GM18505 (cell line): ENCODE measurements around the gene GALNT18.
"Not testable (repeated sequence)": the region's sequence is repeated elsewhere in the genome, so short reads cannot be mapped to it uniquely, and the experiment has no call there.

ENCODE experiments used
- ATAC-seq: cut with Tn5 transposase; IDR thresholded peaks from one replicate; pipeline ENCODE4 v1.9.1; 2021; ENCODE audit not compliant: unreplicated experiment
- POLR2A ChIP-seq: IDR thresholded peaks from 4 replicates; pipeline ENCODE4 v1.6.1; 2011; ENCODE audit warnings: borderline replicate concordance; ENCODE audit not compliant: insufficient read depth, insufficient read length; ENCODE audit errors: extremely low read depth

GALNT18 gene

DNA sequence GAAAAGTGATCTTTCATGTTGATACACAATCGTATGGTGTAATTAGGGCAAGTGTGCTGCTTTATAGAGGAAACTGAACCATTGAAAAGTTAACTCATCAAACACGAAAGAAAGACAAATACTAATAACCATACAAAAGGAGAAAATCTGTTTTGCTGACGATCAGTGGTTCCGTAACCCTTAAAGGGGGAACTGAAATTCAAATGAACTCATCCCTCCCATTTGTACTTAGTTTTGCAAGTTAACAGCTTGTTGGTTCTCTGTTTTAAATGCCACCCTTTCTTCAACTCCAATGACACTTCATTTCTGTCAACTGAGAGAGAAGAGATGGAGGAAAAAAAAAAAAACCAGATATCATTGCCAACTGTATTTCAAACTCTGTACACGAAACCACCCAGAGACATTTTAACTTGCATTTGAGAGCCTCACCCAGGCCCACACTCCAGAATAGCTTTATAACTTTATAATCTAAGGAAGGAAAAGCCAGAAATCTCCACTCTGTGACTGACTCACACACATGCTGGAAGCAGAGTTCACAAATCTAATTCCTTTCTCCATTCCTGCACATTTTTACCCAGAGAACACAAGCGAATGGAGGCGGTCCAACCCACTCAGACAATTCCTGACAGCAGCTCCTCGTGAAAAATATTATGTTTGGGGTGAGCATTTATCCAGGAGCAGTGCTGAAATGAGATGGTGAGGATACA, 251.4 kb downstream of the GALNT18 start:
- TF ChIP-seq POLR2A, result no peak
- no peak for ATAC-seq

DNA sequence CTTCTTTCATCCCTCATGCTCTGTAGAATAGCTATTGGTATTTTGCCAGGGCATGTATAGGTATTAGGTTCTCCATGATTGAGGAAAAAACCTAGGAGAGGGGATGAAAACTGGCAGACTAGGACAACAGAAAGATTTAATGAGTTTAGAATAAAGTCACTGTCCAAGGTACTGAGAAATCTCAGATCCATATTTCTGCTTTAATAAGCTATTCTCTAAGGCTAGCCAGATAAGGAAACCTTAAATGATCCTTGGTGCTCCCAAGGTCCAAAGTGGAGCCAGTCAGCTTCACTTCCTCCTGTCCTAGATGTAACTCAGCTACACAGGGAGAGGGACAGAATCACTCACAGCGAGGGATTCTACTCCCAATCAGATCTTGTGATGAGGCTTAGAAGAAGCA, 255.0 kb downstream of the GALNT18 start:
- no peak for ATAC-seq
- TF ChIP-seq POLR2A, result no peak

DNA sequence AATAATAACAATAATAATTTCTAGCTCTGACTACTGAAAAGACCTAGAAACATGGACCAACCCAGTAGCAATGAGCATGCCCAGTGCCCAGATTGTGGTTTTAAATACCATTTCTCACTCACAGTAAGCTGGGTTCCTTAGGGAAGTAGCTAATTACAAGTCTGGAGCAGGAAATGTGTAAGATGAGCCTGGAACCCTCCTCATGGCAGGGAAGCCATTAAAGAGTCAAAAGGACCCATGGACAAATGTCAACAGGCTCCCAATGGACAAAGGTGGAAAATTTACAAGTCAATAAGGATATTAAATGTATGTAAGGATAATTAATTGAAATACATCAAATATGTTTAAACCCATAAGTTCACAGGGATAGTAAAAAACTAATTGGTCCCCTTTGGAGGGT, 258.1 kb downstream of the GALNT18 start:
- no peak for TF ChIP-seq POLR2A
- ATAC-seq, result no peak

DNA sequence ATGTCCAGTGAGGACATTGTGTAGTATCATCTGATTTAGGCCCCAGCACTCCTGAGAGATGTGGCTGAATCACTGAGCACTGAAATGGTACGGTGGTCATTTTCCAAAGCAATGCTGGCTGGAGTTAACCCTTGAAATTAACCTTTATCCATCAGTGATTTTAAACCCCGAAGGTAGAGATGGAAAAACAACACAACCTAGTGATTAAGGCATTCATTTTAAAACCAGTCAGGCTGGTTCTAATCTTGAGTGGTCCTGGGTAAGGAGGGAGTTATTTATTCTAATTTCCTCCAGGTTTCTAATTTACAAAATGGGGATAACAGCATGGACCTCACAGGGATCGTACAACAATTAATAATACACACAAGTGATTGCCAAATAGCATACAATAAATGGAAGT, 262.2 kb downstream of the GALNT18 start:
- TF ChIP-seq POLR2A, result no peak
- ATAC-seq, result no peak

DNA sequence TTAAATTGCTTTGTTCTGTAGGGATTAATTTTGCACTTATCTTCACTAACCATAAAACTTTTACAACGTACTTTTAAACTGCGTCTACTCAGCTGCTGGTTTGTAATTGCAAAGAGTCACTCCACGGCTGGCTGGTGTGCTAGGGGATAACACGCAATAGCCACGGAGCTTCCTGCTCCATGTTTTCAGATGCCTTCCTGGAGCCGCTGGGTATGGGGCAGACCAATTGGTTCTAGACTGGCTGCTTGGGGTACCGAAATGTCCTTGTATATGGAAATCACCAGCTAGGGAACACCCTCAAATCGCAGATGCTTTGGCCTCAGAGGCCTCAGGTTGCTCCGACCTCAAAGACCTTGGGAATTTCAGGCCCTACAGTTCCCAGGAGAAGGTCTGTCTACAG, 265.0 kb downstream of the GALNT18 start:
- TF ChIP-seq POLR2A, result no peak
- no peak for ATAC-seq

DNA sequence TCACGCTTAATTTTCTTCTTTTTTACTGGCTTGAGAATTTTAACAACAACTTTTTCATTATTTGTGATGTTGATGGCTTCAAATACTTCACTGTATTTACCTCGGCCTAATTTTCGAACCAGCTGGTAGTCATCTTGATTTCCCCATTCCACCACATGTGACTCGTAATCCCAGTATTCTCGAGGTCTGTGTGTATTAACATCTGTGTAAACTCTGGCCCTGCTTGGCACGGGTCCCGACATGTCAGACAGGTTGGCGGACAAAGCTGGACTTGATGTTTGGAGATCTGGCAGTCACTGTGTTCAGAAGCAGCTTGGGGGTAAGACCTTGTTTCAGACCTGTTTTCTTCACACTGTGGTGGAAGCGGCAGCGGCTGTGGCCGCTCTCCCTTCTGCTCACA, 268.9 kb downstream of the GALNT18 start, which contains the start of gene CSNK2A3:
Gene CSNK2A3 (minus strand): TSS at position 373 of the 400 bp plus-strand sequence. CDS start 131 bp downstream, at position 242.
- ATAC-seq, result not testable (repeated sequence)

DNA sequence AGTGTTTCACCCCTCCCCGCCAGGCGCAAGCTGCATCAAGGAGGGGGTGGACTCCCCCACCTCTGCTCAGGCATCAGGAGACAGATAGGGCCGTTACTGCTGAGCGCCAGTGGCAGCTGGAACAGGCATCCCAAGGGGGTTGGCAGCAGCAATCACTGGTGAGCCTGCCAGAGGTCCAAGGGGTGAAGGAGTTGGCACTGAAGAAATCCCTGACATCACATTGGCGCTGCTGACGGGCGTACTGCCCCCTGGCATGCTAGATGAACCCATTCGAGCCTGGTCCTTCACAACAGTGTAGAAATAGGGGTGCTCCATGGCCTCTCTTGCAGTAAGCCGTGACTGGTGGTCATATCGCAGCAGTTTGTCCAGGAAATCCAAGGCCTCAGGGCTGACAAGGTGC, 270.0 kb downstream of the GALNT18 start:
- not testable (repeated sequence) for ATAC-seq

DNA sequence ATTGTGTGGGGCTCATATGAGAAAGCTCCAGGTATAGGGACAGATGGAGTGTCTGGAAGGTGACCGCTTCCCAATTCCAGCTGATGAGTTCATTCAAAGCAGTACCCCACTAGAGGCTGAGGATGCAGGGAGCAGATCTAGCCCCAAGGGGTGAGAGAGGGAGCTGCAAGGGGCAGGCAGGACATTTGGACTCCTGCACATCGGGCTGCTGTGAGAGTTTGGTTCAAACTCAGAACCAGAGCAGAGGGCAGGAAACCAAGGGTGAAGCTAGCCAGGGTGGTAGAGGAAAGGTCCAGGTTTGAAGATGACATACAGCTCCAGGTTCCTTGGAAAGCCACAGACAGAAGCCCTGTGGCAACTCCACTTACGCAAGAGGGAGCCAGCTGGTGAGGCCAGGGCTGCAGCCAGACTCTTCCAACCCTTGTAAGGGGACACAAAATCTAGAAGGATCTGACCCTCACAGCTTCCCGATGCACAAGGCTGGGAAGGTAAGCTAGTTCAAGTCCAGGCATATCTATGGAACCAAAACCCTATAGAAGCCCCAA, 270.7 kb downstream of the GALNT18 start:
- no peak for TF ChIP-seq POLR2A
- no peak for ATAC-seq

DNA sequence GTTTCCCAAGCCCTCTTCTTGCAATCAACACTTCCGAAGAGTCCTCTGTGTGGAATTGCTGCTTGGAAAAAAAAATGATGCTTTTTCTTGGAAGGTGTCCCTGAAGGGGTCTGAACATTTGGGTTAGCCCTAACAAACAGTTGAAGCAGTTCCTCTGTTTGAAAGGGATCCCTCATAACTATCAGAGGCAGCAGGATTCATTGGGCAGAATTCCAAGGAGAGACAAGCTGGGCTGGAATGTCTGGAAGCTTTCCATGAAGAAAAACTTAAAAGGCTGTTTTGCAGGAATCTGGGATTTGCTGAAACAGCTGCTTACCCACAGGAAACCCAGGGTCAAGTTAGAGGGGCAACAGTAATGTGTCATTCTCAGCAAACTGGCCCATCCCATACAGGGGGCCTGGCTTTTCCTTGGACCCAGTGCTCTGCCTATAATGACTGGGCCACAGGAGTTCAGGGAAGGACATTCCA, 271.9 kb downstream of the GALNT18 start:
- no peak for ATAC-seq
- TF ChIP-seq POLR2A, result no peak

DNA sequence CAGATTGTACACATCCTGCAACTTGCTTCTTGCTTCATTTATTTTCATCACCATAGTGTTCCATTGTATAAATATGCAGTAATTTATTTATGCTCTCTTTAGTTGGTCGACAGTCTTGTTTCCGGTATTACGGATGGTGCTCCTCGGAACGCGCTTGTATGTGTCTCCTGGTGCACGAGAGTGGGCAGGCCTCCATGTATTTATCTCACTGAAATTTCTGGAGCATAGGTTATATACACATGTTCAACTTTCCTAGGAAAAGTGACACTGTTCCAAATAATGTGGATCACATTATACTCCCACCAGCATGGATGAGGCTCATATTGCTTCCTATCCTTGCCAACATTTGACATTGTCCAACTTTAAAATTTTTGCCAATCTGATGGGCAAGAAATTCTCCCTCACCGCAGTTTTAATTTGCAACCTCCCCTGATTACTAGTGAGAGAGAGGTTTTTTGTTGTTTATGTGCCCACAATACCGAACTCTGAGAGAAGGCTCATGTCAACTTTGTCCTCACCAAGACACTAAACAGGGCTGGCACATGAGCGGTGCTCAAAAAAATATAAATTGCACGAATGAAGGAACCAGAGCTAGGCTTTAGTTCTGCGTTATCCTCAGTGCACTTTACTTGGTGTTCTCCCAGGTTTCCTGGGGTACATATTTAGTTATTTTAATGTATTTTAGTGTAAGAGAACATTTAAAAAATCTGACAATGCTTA, 272.5 kb downstream of the GALNT18 start:
- ATAC-seq, result no peak
- no peak for TF ChIP-seq POLR2A

DNA sequence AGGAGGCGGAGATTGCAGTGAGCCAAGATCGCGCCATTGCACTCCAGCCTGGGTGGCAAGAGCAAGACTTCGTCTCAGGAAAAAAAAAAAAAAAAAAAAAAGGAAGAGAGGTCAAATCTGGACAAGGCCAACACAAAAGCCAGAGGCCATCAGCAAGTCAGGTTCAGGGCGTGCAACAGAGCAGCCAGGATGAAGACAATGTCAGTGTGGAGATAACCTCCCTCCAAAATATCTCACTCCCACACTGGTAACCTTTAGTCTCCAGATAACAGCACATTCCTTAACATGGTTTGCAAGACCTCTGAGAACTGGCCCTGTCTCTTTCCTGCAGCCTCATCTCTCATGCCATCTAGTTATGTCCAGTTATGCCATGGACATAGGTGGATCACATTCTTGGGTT, 273.5 kb downstream of the GALNT18 start:
- no peak for ATAC-seq
- no peak for TF ChIP-seq POLR2A

DNA sequence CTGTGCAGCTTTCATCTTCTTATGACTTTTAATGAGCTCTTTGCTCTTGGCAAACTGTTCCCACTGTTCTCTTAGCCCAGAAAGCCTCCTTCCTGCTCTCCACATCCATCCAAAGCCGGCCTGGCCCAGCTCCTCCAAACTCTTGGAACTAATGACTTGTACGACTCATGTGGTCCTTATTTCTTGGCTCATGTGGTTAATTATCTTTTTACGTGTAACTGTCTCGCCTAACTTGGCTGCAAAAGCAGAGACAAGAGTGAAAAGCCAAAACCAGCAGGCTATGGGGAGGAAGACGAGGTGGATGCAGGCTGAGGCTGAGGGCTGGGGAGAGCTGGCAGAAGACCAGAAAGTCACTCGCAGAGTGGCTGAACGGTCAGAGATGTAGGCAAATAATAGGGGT, 274.2 kb downstream of the GALNT18 start:
- TF ChIP-seq POLR2A, result no peak
- ATAC-seq, result no peak

DNA sequence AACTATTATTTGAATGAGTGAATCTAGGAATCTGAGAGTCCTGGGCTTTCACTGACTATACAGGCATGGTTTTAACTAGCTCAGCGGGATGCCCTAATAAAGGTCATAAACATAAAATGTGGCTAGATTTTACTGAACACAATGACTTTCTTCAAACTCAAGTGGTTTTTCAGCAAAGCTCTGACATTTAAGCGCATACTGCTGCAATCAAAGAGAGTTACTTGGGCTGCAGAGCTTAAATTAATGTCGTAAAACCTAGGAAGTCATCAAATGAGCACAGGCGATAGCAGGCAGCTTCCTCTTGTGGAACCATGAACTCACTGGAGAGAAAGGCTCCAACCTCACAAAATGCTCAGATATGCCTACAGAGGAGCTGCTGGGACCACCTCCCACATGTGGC, 275.5 kb downstream of the GALNT18 start:
- no peak for TF ChIP-seq POLR2A
- no peak for ATAC-seq

DNA sequence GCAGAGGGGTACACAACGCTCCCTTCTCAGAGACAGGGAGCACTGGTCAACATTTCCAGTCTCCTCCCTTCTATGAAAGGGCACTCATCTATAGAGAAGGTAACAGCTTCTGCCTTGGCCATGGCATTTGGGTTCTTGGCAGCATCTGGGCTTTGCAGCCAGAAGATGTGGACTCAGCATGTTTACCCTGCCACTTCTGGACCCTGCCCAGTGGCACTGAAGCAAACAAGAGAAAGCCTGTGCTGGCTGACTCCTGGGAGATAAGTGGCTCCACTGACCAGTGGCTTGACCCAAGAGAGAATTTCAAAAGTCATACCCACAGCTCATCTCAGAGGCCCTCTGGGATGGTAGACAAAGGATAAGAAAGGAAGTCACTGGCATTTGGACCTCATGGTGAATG, 276.7 kb downstream of the GALNT18 start:
- no peak for ATAC-seq
- no peak for TF ChIP-seq POLR2A
